ENCODE data around the gene SEZ6.

The SEZ6 gene

GRCh38 chr17:29005936-29006511 is at the start of gene SEZ6:
Gene SEZ6 (minus strand): TSS chr17:29006033. CDS start chr17:29005869, 164 bp downstream.
- H3K4me3 ChIP-seq (ENCODE audit: low read length) = peak within 1 kb of the TSS; percentile 19

DNA sequence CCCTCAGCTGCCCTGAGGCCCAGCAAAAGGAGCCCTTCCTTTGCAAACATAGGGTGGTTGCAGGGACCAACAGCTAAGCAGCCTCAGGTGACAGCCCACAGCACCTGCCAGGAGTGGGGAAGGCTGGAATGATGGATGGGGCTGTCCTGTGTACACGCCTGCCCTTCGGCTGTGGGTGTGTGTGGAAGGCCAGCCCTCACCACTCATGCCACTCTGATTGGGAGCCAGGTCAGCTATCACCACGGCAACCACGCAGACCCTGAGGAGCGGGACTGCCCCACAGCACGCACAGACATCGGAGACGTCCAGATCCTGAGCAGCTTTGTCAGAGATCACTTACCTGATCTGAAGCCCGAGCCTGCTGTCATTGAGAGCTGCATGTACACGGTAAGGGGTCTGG is 49.0 kb upstream of the SEZ6 start:
- Histone ChIP-seq H3K4me3 (ENCODE audit: low read length) (no peak overlapping the region), H3K4me1 (ENCODE audit: control insufficient read depth, low read depth, low read length) (no peaks in the 10 kb centered on the region), H3K9me3 (ENCODE audit: control insufficient read depth, low read depth, low read length) (no peaks in the 10 kb centered on the region), H3K9ac (ENCODE audit: low read length) (no peak overlapping the region), H3K27ac (ENCODE audit: low read length) (no peak overlapping the region), H3K36me3 (ENCODE audit: control insufficient read depth, low read depth, low read length) (no peaks in the 10 kb centered on the region), H3K27me3 (ENCODE audit: control insufficient read depth, insufficient read depth, low read length) (no peaks in the 10 kb centered on the region)

More at GRCh38 chr17:29005936-29006511, at the start of gene SEZ6:
- Histone ChIP-seq H3K9me3 (ENCODE audit: control insufficient read depth, low read depth, low read length) (no peaks in the 10 kb centered on the region), H3K4me1 (ENCODE audit: control insufficient read depth, low read depth, low read length) (peaks cover 42% of the 10 kb centered on the region), H3K27me3 (ENCODE audit: control insufficient read depth, insufficient read depth, low read length) (peaks cover 43% of the 10 kb centered on the region), H3K9ac (ENCODE audit: low read length) (no peak within 1 kb of the TSS), H3K36me3 (ENCODE audit: control insufficient read depth, low read depth, low read length) (no peaks in the 10 kb centered on the region), H3K27ac (ENCODE audit: low read length) (no peak within 1 kb of the TSS)

DNA sequence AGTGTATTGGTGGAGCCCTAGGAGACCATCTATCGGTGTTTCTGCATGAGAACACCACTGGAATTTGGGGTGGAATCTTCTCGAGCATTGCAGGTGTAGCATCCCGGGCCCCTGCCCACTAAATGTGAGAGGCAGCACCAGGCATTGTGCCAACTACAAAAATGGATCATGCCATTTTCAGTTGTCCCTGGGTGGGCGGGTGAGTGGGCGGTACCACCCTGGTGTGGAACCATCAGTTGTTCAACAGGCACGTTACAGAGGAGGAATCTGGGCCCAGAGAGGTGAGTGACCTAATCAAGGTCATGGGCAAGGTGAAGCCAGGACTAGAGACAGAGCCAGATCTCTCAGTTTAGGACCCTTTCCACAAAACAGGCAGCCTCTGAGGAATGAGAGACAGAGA is 45.9 kb upstream of the SEZ6 start:
- no peak overlapping the region for H3K4me3 ChIP-seq (ENCODE audit: low read length)
- no peaks in the 10 kb centered on the region for H3K9me3 ChIP-seq (ENCODE audit: control insufficient read depth, low read depth, low read length)
- no peaks in the 10 kb centered on the region for H3K27me3 ChIP-seq (ENCODE audit: control insufficient read depth, insufficient read depth, low read length)
- H3K9ac ChIP-seq (ENCODE audit: low read length) = no peak overlapping the region
- no peak overlapping the region for H3K27ac ChIP-seq (ENCODE audit: low read length)
- H3K4me1 ChIP-seq (ENCODE audit: control insufficient read depth, low read depth, low read length) = peaks cover 10% of the 10 kb centered on the region
- H3K36me3 ChIP-seq (ENCODE audit: control insufficient read depth, low read depth, low read length) = peaks cover 3% of the 10 kb centered on the region

DNA sequence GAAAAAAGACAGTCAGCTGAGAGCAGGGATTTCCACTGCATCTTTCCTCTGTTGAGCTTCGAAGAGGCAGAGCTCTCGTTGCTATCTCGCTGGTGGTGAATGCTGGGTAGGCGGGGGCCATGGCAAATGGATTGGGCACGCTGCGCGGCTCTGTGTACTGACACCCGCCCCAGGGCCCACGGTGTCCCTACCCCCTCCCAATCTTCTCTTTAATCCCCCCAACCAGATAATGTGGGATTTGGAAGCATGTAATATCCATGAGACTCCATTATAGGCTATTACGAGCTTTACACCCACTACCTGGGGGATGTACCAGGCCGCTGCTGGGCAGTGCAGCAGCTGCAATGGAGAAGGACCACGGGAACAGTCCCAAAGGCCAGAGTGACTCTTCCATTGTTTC is 45.4 kb upstream of the SEZ6 start:
- peaks cover 3% of the 10 kb centered on the region for H3K36me3 ChIP-seq (ENCODE audit: control insufficient read depth, low read depth, low read length)
- H3K4me3 ChIP-seq (ENCODE audit: low read length) = no peak overlapping the region
- no peaks in the 10 kb centered on the region for H3K27me3 ChIP-seq (ENCODE audit: control insufficient read depth, insufficient read depth, low read length)
- no peak overlapping the region for H3K27ac ChIP-seq (ENCODE audit: low read length)
- H3K9me3 ChIP-seq (ENCODE audit: control insufficient read depth, low read depth, low read length) = no peaks in the 10 kb centered on the region
- no peak overlapping the region for H3K9ac ChIP-seq (ENCODE audit: low read length)
- H3K4me1 ChIP-seq (ENCODE audit: control insufficient read depth, low read depth, low read length) = peaks cover 10% of the 10 kb centered on the region

DNA sequence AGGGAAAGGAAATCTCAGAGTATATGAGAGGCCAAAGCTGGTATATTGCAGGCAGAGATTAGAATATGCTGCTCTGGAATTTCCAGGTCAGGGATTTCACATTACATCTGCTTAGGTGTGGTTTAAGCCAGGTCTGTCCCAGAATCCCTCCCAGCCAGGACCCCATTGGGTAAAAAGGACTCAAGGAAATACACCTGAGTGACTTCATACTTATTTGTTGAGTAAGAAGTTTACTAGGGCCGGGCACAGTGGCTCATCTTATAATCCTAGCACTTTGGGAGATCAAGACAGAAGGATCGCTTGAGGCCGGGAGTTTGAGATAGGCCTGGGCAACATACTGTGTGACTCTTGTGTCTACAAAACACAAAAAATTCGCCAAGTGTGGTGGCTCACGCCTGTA is 44.3 kb upstream of the SEZ6 start:
- Histone ChIP-seq H3K4me3 (ENCODE audit: low read length) (no peak overlapping the region), H3K27ac (ENCODE audit: low read length) (no peak overlapping the region), H3K4me1 (ENCODE audit: control insufficient read depth, low read depth, low read length) (peaks cover 10% of the 10 kb centered on the region), H3K36me3 (ENCODE audit: control insufficient read depth, low read depth, low read length) (peaks cover 6% of the 10 kb centered on the region), H3K9me3 (ENCODE audit: control insufficient read depth, low read depth, low read length) (no peaks in the 10 kb centered on the region), H3K9ac (ENCODE audit: low read length) (no peak overlapping the region), H3K27me3 (ENCODE audit: control insufficient read depth, insufficient read depth, low read length) (no peaks in the 10 kb centered on the region)

DNA sequence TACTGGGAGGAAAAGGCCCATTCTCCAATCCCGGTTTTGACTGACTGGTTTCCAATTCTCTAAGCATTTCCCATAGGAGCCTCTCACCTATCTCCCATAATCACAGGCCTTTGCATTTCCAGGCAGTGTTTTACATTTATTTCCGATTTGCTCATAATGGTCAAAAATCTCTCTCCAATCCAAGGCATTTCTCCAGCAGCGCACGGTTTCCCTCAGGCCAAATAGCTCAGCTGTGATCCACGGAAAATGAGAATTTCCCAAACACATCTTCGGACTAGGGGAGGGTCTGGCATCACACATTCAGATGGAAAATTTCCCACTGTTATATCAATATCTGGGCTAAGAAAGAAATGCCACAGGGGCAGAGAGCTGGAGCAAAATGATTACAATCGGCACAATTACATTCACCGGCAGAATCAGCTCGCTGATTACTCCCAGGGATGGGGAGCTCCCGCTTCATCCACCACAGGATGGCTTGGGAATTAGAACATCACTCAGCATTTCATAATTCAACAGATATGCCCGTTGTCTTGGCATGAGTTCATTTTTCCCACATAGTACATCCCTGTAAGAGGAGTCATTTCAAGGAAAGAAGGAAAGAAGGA is 43.8 kb upstream of the SEZ6 start:
- Histone ChIP-seq H3K9me3 (ENCODE audit: control insufficient read depth, low read depth, low read length) (no peaks in the 10 kb centered on the region), H3K4me3 (ENCODE audit: low read length) (no peak overlapping the region), H3K27ac (ENCODE audit: low read length) (no peak overlapping the region), H3K27me3 (ENCODE audit: control insufficient read depth, insufficient read depth, low read length) (no peaks in the 10 kb centered on the region), H3K9ac (ENCODE audit: low read length) (no peak overlapping the region), H3K4me1 (ENCODE audit: control insufficient read depth, low read depth, low read length) (peaks cover 10% of the 10 kb centered on the region), H3K36me3 (ENCODE audit: control insufficient read depth, low read depth, low read length) (peaks cover 6% of the 10 kb centered on the region)

DNA sequence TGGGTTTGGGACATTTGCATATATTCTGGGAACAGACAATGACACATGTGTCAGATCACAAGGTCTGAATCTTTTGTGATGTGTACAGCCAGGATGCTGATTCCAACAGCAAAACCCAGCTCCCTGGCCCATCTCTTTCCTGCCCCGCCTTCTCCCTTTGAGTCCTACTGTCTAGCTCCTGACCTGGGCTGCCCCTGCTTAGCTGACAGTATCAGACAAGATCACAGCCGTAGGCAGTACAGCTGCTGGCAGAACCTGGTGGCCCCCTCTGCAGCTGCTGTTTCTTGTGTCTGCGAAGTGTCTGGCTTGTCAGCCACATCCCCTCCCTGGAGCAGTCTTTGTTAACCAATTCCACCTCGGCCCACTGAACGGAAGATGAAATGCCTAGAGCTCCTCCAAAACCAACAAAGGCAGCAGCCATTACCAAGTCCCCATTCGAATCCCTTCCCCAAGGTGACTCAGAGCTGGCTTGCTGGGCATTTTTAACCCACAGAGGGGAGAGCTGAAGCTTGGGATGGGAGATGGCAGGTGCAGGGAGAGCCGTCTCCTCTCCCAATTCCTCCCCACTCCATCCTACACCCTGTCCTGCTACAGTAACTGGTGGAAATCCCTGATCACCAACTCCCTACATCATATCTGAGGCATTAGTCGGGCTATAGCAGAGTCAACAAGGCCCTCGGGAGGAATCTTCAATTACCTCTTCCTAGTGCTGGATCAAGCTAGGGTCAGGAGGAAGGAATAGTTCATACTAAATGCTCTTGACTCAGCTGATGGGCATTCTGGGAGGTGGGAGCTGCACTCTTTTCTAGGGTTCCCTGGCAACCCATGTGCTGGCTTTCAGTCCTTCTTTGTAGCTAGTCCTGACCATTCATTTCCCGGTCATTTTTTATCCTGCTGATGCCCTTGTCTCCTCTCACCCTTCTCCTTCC is 42.9 kb upstream of the SEZ6 start:
- H3K9ac ChIP-seq (ENCODE audit: low read length) = no peak overlapping the region
- peaks cover 17% of the 10 kb centered on the region for H3K4me1 ChIP-seq (ENCODE audit: control insufficient read depth, low read depth, low read length)
- H3K36me3 ChIP-seq (ENCODE audit: control insufficient read depth, low read depth, low read length) = peaks cover 6% of the 10 kb centered on the region
- no peaks in the 10 kb centered on the region for H3K9me3 ChIP-seq (ENCODE audit: control insufficient read depth, low read depth, low read length)
- H3K27ac ChIP-seq (ENCODE audit: low read length) = no peak overlapping the region
- H3K4me3 ChIP-seq (ENCODE audit: low read length) = no peak overlapping the region
- H3K27me3 ChIP-seq (ENCODE audit: control insufficient read depth, insufficient read depth, low read length) = no peaks in the 10 kb centered on the region

DNA sequence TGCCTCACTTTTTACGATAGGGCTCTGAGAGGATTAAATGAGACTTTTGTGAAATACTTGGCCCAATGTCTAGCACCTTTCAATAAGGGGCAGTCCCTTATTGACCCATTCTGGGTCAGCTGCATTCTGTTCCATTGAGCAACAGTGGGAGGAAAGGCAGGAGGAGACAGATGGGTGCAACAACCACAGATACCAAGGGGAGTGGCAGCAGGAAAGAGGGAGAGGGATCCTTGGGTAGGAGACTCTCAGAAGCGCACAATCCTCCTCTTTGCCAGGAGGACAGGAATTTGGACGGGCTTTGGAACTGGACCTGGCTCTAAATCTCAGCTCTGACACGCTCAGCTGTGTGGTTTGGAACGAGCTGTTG is 40.6 kb upstream of the SEZ6 start:
- Histone ChIP-seq H3K4me1 (ENCODE audit: control insufficient read depth, low read depth, low read length) (peaks cover 37% of the 10 kb centered on the region), H3K27ac (ENCODE audit: low read length) (no peak overlapping the region), H3K9ac (ENCODE audit: low read length) (no peak overlapping the region), H3K36me3 (ENCODE audit: control insufficient read depth, low read depth, low read length) (peaks cover 6% of the 10 kb centered on the region), H3K27me3 (ENCODE audit: control insufficient read depth, insufficient read depth, low read length) (no peaks in the 10 kb centered on the region), H3K4me3 (ENCODE audit: low read length) (no peak overlapping the region), H3K9me3 (ENCODE audit: control insufficient read depth, low read depth, low read length) (no peaks in the 10 kb centered on the region)

DNA sequence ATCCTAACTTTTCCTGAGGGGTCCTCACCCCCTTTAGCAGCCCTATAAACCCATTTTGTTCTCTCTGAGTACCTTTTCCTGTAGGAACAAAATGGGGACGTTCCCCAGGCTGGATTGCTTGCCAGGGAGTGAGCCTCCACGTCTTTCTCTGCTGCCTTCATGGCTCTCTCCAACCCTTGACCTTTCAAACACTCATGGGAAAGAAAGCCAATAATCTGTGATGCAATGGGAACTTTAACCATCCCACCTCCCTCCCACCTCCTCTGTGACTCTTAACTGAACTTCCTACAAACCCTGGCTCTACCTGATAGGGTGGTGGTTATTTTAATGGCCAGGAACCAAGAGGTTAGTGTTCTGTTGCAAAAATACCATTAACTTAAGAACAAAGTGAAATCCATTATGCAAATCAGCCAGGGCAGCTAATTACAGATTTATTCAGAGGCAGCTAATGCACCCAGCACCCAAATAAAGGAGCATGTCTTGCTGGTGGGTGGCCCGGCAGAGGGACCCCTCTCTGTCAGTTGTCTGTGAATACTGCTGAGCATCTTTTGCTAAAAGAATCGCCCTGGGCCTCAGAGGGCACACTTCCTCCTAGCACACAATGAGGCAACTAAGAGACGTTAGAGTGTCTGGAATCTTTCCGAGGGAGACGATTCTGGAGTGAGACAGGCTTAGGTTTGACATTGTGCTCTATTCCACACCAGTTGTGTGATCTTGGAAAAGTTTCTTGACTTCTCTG is 40.1 kb upstream of the SEZ6 start:
- H3K9me3 ChIP-seq (ENCODE audit: control insufficient read depth, low read depth, low read length) = no peaks in the 10 kb centered on the region
- H3K9ac ChIP-seq (ENCODE audit: low read length) = no peak overlapping the region
- no peaks in the 10 kb centered on the region for H3K27me3 ChIP-seq (ENCODE audit: control insufficient read depth, insufficient read depth, low read length)
- peaks cover 37% of the 10 kb centered on the region for H3K4me1 ChIP-seq (ENCODE audit: control insufficient read depth, low read depth, low read length)
- no peak overlapping the region for H3K4me3 ChIP-seq (ENCODE audit: low read length)
- H3K36me3 ChIP-seq (ENCODE audit: control insufficient read depth, low read depth, low read length) = peaks cover 6% of the 10 kb centered on the region
- H3K27ac ChIP-seq (ENCODE audit: low read length) = no peak overlapping the region

DNA sequence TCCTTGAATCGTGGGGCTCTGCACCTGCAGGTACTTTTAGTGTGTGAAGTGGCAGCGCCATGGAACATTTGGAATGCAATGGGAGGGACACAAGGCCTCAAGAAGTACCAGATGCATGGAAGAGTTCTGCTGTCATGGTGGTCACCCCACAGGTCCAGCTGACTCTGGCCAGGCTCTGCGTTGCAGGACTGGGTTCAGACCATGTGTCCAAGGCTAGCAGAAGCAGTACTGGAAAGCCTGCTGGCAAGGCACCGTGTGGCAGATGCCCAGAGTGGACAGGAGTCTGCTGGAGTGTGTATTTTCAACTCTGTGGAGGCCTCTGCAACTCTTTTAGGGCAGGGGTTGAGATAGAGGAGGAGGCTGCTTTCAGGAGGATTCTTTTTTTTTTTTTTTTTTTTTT is 39.2 kb upstream of the SEZ6 start:
- Histone ChIP-seq H3K4me3 (ENCODE audit: low read length) (no peak overlapping the region), H3K27me3 (ENCODE audit: control insufficient read depth, insufficient read depth, low read length) (no peaks in the 10 kb centered on the region), H3K4me1 (ENCODE audit: control insufficient read depth, low read depth, low read length) (peaks cover 39% of the 10 kb centered on the region), H3K27ac (ENCODE audit: low read length) (no peak overlapping the region), H3K36me3 (ENCODE audit: control insufficient read depth, low read depth, low read length) (peaks cover 6% of the 10 kb centered on the region), H3K9me3 (ENCODE audit: control insufficient read depth, low read depth, low read length) (no peaks in the 10 kb centered on the region), H3K9ac (ENCODE audit: low read length) (no peak overlapping the region)

DNA sequence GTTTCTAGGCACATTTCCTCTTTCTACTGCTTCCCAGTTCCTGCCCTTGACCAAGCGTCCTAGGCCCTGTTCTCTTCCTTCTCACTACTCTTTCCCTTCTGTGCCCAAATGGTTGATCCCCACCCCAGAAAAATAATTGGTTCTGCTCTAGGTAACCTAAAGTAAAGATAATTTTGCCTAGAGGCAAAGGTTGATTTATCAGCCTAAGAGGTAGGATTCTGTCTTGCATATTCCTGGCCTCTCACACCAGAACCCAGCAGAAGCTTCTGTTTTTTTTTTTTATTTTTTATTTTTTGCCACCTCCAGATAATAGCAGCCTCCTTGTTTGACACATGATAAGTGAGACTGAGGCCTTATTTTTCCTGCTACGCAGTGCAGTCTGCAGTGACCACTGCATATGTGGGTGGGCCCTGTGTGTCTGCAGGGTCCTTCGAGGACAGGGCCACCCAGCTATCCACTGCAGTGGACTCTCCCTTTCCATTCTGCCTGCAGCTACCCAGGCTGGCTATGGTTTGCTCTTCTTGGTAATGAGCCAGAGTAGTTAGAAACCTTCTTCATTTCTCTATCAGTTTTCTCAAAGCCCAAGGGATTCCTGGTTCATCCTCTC is 37.8 kb upstream of the SEZ6 start:
- Histone ChIP-seq H3K4me3 (ENCODE audit: low read length) (peak overlapping the region; percentile 26), H3K27ac (ENCODE audit: low read length) (peak overlapping the region; percentile 82), H3K36me3 (ENCODE audit: control insufficient read depth, low read depth, low read length) (peaks cover 3% of the 10 kb centered on the region), H3K9me3 (ENCODE audit: control insufficient read depth, low read depth, low read length) (no peaks in the 10 kb centered on the region), H3K4me1 (ENCODE audit: control insufficient read depth, low read depth, low read length) (peaks cover 43% of the 10 kb centered on the region), H3K9ac (ENCODE audit: low read length) (peak overlapping the region; percentile 31), H3K27me3 (ENCODE audit: control insufficient read depth, insufficient read depth, low read length) (no peaks in the 10 kb centered on the region)

Data from iPS-18a (cell line).